H54 (cell line): ENCODE data around the gene SBF1.
"Not testable (repeated sequence)": the region's sequence is repeated elsewhere in the genome, so short reads cannot be mapped to it uniquely, and the experiment has no call there.

Experiments used
- DNase-seq: peaks from one replicate; pipeline ENCODE4 v3.0.0; 2011; ENCODE audit warnings: low spot score, mixed read lengths; ENCODE audit not compliant: insufficient read length
- FAIRE-seq: peaks from 3 replicates; lab custom pipeline; 2011; peaks lifted over from hg19 to GRCh38; lab: Jason Lieb, UNC
- POLR2A ChIP-seq: IDR thresholded peaks from 2 replicates; pipeline ENCODE4 v1.6.1; 2011; ENCODE audit warnings: low read depth, mild to moderate bottlenecking, low read length

Gene SBF1

GRCh38 chr22:50419116-50419515 lies 55.7 kb downstream of the SBF1 start:
- FAIRE-seq, result no peak
- DNase-seq, result no peak
- no peak for TF ChIP-seq POLR2A

- TF ChIP-seq POLR2A, result no peak
- DNase-seq (no peak), FAIRE-seq (no peak)
These were observed 56.2 kb downstream of the SBF1 start for GRCh38 chr22:50418624-50419023.

DNA sequence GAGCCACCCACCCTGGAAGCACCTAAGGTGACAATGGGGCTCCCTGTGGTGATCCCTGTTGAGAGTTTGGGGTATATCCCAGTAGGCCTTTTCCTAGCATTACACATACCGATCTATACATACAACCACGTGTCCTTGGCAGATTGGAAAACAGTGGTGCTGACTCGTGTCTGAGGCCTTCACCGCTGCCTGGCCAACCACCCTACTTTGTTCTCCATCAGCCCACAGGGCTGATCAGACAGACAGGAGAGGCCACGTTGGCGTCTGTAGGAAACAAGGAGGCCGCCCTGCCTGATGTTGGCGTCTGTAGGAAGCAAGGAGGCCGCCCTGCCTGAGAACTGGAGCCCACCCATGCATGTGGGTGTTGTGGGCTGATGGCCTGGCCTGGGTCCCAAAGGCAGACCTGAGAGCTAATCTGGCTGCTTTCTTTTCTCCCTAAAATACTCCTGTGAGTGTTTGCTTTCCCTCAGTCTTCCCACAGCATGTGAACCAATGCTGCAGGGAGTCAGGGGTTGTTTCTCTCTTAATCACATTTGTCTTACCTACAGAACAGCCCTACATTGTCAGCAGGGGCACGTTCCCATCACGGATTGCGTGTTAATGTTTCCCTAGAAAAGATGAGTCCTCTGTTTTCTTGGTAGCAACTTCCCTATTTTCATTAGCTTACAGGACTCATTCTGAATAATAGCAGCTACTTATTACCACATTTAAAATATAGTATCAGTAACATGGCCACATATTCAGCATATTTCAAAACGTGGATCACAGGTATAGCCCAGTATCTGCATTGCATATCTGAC lies 57.2 kb downstream of the SBF1 start:
- FAIRE-seq, result no peak
- no peak for DNase-seq
- TF ChIP-seq POLR2A, result no peak

DNA sequence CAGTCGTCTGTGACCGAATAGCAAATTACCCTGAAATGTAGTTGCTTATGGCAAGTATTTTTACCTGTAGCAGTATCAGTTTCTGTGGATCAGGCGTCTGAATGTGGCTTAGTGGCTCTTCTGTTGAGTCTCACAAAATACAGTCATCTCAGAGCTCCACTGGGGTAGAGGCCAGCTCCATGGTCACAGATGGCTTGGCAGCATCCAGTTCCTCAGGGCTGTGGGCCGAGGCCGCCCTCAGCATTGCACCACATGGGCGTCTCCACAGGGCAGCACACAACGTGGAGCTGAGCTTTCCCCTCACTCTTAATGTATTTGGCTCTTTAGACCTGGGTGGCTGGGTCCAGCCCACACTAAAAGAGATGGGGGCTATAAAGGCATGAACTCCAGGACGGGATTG lies 57.8 kb downstream of the SBF1 start:
- TF ChIP-seq POLR2A, result no peak
- FAIRE-seq (no peak), DNase-seq (no peak)

DNA sequence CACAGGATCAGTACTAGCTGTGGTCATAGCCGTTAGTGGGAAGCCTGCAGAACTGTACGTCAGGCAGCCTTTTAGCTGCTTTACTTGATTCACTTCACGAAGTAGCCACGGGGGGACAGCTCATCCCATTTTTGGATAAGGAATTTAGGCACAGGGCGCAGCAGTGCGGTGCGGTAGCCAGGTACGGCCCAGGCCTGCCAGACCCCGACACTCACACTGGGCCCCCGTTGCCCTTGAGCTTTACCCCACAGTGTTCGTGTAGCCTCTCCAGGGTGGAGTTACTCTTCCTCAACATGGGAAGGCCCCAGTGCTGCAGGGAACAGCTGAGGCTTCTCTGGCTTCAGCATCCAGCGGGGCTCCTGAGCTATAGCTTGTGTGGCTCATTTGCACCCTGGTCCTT lies 59.4 kb downstream of the SBF1 start:
- DNase-seq (no peak), FAIRE-seq (no peak)
- no peak for TF ChIP-seq POLR2A

DNA sequence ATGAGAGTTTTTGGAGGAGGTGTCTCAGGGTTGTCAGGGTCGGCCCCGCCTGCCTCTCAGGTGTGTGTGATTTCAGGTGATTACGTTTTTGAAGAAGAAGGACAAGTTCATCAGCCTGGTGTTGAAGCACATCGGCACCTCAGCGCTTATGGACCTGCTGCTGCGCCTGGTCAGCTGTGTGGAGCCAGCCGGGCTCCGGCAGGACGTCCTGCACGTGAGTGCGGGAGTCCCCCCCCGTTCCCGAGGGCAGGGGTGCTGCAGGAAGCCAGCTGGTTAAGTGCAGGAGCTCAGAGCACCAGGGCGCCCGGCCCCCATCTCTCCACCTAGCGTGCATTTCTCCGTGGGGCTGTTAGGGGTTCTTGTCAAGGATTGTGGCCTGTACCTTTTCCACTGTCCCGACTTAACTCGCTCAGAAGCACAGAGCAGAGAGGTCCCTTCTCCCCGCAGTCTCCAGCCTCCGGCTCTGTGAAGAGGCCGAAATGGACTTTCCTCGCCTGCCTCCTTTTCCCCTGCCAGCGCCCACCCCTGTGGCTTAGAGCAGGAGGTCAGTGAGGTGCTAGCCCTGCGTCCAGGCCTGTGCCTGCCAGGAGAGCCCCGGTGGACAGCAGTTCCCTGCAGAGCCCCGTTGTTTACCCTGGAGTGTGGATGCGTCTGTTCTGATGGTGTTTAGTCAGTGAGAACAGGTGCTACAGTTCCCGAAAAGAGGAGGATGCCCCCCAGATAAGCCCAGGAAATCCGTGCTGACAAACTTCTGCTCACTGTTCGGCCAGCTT lies 60.2 kb downstream of the SBF1 start:
- DNase-seq (no peak), FAIRE-seq (no peak)
- TF ChIP-seq POLR2A, result no peak

DNA sequence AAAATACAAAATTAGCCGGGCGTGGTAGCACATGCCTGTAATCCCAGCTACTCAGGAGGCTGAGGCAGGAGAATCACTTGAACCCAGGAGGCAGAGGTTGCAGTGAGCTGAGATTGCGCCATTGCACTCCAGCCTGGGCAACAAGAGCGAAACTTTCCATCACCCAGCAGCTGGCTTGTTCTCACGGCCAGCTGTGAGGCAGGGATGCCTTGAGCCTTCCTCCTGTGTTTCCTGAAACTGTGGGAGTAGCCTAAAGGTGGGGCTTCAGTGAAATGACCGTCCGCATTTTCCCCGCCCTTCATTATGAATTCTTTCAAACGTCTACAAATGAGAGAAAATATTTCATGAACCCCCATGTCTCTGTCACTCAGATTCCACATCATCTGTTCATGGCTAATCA lies 65.9 kb downstream of the SBF1 start:
- FAIRE-seq, DNase-seq: not testable (repeated sequence)

- no peak for TF ChIP-seq POLR2A
- FAIRE-seq (no peak), DNase-seq (no peak)
These were observed 66.5 kb downstream of the SBF1 start for GRCh38 chr22:50408311-50408710.

GRCh38 chr22:50406416-50407170 lies 68.2 kb downstream of the SBF1 start:
- no peak for DNase-seq
- no peak for FAIRE-seq
- no peak for TF ChIP-seq POLR2A

GRCh38 chr22:50403701-50404101 lies 71.1 kb downstream of the SBF1 start:
- TF ChIP-seq POLR2A, result no peak
- DNase-seq, result no peak
- no peak for FAIRE-seq

GRCh38 chr22:50401907-50402306 lies 72.9 kb downstream of the SBF1 start:
- TF ChIP-seq POLR2A, result no peak
- no peak for DNase-seq
- FAIRE-seq, result no peak

DNA sequence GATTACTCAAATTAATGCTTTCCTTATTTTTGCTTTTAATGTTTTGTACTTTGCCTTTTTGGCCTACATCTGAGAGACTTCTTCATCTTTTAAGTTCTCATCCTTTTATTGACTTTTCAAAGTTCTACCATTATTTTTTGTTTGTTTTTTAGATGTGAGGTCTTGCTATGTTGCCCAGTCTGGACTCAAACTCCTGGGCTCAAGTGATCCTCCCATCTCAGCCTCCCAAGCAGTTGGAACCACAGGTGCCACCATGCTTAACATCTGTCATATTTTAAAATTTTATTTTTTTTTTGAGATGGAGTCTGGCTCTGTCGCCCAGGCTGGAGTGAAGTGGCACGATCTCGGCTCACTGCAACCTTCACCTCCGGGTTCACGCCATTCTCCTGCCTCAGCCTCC lies 73.9 kb downstream of the SBF1 start:
- DNase-seq, result no peak
- no peak for FAIRE-seq
- TF ChIP-seq POLR2A, result no peak

DNA sequence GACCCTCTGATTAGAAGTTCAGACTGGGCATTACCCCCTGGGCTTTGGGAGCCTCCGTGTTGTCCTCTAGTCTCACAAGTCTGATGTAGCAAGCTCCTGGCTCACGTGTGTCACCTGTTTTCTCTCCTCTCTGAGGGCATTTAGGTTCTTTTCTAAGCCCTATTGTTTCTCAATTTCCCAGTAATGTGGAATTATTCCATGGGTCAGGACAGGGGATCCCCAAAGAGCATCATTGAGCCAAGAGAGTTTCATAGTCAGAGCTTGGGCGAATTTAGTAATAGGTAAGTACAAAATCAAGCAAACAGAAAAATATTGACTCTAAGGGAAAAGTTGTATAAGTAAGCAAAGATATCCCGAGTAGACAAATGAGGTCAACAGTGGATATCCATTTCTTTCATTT lies 74.4 kb downstream of the SBF1 start:
- TF ChIP-seq POLR2A, result no peak
- FAIRE-seq, result no peak

GRCh38 chr22:50399751-50400331 lies 75.0 kb downstream of the SBF1 start:
- DNase-seq (no peak), FAIRE-seq (no peak)
- TF ChIP-seq POLR2A, result no peak

More for the DNA sequence above, 74.4 kb downstream of the SBF1 start:
- DNase-seq, result no peak
